OCI-LY3 (cell line): ENCODE results near the gene CALHM2.

Experiments used
- EZH2phosphoT487 ChIP-seq: fragments of 200-600 bp; shearing (Covaris generic); IDR thresholded peaks from 2 replicates; pipeline ENCODE4 v1.6.1; 2018; ENCODE audit warnings: antibody characterized with exemption, mixed run types, low read depth
- TF ChIP-seq, protein P1 (sequence below): fragments of 200-600, 300-600 bp; sonication (generic); IDR thresholded peaks from 2 replicates; pipeline ENCODE4 v1.5.1; 2014; ENCODE audit warnings: antibody characterized with exemption, low read length, low read depth

DNA sequence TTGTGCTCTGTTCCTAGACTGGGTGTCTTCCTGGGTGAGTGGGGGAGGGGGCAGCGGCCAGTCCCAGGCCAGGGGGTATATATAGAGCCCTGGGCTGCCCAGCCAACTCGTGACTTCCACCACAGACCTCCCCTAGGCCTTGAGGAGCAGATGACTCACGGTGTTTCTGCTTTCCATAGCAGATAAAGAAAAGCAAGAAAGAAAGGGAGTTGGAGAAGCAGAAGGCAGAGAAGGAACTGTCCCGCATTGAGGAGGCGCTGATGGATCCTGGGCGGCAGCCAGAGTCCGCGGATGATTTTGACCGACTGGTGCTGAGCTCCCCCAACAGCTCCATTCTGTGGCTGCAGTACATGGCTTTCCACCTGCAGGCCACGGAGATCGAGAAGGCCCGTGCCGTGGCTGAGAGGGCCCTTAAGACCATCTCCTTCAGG, 10.1 kb downstream of the CALHM2 start:
- TF ChIP-seq, protein P1, sequence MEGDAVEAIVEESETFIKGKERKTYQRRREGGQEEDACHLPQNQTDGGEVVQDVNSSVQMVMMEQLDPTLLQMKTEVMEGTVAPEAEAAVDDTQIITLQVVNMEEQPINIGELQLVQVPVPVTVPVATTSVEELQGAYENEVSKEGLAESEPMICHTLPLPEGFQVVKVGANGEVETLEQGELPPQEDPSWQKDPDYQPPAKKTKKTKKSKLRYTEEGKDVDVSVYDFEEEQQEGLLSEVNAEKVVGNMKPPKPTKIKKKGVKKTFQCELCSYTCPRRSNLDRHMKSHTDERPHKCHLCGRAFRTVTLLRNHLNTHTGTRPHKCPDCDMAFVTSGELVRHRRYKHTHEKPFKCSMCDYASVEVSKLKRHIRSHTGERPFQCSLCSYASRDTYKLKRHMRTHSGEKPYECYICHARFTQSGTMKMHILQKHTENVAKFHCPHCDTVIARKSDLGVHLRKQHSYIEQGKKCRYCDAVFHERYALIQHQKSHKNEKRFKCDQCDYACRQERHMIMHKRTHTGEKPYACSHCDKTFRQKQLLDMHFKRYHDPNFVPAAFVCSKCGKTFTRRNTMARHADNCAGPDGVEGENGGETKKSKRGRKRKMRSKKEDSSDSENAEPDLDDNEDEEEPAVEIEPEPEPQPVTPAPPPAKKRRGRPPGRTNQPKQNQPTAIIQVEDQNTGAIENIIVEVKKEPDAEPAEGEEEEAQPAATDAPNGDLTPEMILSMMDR, result no peak
- TF ChIP-seq EZH2phosphoT487, result no peak
